HL-60 (cell line): ENCODE results near the gene GBGT1.

Experiments
- DNase-seq, 2 experiments: peaks; one replicate each; pipeline ENCODE4 v3.0.0-alpha.2; 2010 to 2020; ENCODE audit warnings: low read depth in 1 of 2, low spot score in 1 of 2
- H3K27ac ChIP-seq: fragments of 250-450 bp; sonication (Bioruptor Pico); replicated peaks from 2 replicates; pipeline ENCODE4 v1.5.1; 2020; ENCODE audit warnings: mild to moderate bottlenecking, moderate library complexity
- H3K27me3 ChIP-seq: fragments of 250-450 bp; sonication (Bioruptor Pico); 2 replicates; pipeline ENCODE4 v1.5.1; 2021; ENCODE audit warnings: mild to moderate bottlenecking, moderate library complexity; ENCODE audit not compliant: insufficient read depth, poor library complexity, severe bottlenecking
- H3K4me3 ChIP-seq: replicated peaks from 2 replicates; pipeline ENCODE4 v1.5.1; 2011; ENCODE audit warnings: mild to moderate bottlenecking, control low read depth, low read length; ENCODE audit not compliant: insufficient read depth
- GABPA ChIP-seq: IDR thresholded peaks from 2 replicates; pipeline ENCODE4 v1.6.1; 2012; ENCODE audit warnings: low read depth
- POLR2AphosphoS5 ChIP-seq: IDR thresholded peaks from 2 replicates; pipeline ENCODE4 v1.6.1; 2012; ENCODE audit warnings: low read depth
- SPI1 ChIP-seq: IDR thresholded peaks from 2 replicates; pipeline ENCODE4 v1.6.1; 2012; ENCODE audit warnings: low read depth, mild to moderate bottlenecking, borderline replicate concordance
- TF ChIP-seq, protein P1 (sequence below): IDR thresholded peaks from one replicate; pipeline ENCODE4 v1.5.1; 2011; ENCODE audit warnings: low read length, control low read depth, inconsistent platforms; ENCODE audit not compliant: insufficient read depth
- TF ChIP-seq, protein P2 (sequence below): IDR thresholded peaks from 2 replicates; pipeline ENCODE4 v1.6.1; 2012; ENCODE audit warnings: low read depth; ENCODE audit not compliant: insufficient replicate concordance

Gene GBGT1

DNA sequence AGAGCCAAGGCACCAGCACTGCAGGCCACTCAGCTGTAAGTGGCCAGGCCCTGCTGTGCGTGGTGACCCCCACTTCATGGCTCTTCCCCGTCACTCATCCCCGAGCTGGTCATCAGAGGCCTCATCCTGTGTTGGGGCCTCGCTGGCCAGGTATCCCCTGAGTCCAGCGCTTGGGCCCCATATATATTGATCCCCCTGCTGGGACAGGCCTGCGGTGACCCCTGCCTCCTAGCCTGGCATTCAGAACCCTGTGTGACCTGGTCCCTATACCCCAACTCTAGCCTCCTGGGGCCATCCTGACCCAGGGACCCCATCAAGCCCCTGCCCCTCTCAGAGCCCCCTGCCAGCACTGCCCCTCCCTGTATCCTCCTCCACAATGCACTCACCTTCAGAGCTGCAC is 12.7 kb downstream of the GBGT1 start:
- TF ChIP-seq, protein P1, sequence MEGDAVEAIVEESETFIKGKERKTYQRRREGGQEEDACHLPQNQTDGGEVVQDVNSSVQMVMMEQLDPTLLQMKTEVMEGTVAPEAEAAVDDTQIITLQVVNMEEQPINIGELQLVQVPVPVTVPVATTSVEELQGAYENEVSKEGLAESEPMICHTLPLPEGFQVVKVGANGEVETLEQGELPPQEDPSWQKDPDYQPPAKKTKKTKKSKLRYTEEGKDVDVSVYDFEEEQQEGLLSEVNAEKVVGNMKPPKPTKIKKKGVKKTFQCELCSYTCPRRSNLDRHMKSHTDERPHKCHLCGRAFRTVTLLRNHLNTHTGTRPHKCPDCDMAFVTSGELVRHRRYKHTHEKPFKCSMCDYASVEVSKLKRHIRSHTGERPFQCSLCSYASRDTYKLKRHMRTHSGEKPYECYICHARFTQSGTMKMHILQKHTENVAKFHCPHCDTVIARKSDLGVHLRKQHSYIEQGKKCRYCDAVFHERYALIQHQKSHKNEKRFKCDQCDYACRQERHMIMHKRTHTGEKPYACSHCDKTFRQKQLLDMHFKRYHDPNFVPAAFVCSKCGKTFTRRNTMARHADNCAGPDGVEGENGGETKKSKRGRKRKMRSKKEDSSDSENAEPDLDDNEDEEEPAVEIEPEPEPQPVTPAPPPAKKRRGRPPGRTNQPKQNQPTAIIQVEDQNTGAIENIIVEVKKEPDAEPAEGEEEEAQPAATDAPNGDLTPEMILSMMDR = no peak
- TF ChIP-seq GABPA = no peak
- TF ChIP-seq SPI1 = no peak
- TF ChIP-seq, protein P2, sequence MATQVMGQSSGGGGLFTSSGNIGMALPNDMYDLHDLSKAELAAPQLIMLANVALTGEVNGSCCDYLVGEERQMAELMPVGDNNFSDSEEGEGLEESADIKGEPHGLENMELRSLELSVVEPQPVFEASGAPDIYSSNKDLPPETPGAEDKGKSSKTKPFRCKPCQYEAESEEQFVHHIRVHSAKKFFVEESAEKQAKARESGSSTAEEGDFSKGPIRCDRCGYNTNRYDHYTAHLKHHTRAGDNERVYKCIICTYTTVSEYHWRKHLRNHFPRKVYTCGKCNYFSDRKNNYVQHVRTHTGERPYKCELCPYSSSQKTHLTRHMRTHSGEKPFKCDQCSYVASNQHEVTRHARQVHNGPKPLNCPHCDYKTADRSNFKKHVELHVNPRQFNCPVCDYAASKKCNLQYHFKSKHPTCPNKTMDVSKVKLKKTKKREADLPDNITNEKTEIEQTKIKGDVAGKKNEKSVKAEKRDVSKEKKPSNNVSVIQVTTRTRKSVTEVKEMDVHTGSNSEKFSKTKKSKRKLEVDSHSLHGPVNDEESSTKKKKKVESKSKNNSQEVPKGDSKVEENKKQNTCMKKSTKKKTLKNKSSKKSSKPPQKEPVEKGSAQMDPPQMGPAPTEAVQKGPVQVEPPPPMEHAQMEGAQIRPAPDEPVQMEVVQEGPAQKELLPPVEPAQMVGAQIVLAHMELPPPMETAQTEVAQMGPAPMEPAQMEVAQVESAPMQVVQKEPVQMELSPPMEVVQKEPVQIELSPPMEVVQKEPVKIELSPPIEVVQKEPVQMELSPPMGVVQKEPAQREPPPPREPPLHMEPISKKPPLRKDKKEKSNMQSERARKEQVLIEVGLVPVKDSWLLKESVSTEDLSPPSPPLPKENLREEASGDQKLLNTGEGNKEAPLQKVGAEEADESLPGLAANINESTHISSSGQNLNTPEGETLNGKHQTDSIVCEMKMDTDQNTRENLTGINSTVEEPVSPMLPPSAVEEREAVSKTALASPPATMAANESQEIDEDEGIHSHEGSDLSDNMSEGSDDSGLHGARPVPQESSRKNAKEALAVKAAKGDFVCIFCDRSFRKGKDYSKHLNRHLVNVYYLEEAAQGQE = no peak
- no peak for TF ChIP-seq POLR2AphosphoS5
- H3K27me3 ChIP-seq = no peaks in the 10 kb centered on the region
- DNase-seq = no peak
- no peak overlapping the region for H3K27ac ChIP-seq
- H3K4me3 ChIP-seq = no peak overlapping the region

DNA sequence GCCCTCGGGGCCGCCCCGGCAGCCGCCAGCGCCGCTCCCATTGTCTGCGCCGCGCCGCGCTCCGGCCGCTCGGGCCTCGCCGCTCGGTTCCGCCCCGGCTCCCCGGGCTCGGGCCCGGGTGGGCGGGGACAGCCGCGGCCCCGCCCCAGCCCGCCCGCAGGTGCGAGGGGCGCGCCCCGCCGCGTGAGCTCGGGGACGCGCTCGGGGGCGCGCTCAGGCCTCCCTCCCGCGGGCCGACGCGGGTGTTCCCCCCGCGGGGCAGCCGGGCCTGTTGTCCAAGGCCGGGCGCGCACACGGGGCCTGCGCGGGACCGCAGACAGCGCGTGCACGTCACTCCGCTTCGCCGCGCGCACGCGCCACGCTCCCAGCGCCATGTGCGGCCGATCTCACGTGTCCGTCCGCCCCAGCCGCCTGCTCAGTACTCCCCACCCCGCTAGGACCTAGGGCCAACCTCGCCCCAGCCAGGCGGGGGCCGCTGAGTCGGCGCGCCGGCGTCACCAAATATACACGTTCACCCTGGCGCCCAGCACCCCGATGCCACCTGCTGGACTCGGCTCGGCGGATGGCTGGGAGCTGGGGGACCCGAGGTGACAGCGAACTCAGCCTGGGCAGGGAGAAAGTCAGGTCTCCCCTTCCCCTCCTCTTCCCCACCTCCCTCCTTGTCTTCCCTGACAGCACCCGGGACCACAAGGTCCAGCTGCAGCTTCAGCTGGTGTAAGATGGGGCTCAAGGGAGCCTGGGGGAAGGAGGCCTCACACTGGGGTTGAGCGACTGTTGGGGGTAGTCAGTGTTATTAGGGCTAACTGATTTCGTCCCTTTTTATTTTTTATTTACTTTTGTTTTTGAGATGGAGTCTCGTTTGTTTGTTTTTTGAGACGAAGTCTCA is 14.3 kb downstream of the GBGT1 start:
- DNase-seq = peak; percentile 86 to 95
- H3K4me3 ChIP-seq = peak overlapping the region; percentile 95
- H3K27ac ChIP-seq = peak overlapping the region; percentile 68
- TF ChIP-seq POLR2AphosphoS5 (no peak; the same call in 1 of the 2 replicates), SPI1 (no peak)
- TF ChIP-seq, protein P2 = peak; percentile 54
- no peaks in the 10 kb centered on the region for H3K27me3 ChIP-seq

DNA sequence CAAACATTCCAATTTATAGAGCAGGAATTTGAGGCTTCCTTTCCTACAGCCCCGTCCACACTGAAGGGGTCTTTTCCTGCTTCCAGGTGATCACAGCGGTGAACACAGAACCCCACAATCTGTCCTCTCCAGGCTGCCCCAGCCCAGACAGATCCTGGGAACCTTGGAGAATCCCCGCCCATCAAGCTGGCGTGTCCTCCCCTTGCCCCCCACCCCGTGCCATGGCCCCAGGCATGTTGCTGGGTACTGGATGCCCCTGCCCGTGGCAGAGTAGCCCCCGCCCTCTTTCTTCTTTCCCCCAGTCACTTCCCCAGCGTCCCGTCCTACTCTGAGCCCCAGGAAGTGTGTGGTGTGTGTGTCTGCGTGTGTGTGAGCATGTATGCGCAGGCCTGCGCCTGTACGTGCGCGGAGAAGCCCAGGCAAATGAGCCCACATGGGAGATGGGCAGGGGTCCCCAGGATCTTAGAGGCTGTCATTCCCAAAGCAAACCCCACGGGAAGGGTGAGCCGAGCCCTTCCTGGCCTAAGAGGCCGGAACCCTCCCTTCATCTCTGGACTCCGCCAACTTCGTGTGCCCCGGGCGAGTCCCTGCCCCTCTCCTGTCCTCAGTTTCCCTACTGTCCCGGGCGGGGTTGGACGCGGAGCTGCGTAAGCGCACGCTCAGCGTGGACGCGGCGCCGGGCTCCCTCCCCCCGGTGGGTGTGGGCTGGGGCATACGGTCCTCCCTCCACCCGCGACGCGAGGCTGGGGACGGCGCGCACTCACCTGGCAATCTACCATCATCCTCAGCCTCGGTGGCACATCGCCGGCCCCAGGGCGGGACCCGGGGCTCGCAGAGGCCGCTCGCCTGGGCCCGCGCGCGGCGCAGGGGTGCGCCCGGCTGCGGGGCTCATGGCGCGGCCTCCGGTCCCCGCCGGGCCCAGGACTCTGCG is 15.2 kb downstream of the GBGT1 start:
- Histone ChIP-seq H3K4me3 (peak overlapping the region; percentile 95), H3K27ac (peak overlapping the region; percentile 78), H3K27me3 (no peaks in the 10 kb centered on the region)
- TF ChIP-seq POLR2AphosphoS5 (peak; percentile 69), SPI1 (peak; percentile 74; the same call in 1 of the 2 replicates), GABPA (no peak)
- TF ChIP-seq, protein P1 = no peak
- TF ChIP-seq, protein P2 = no peak
- DNase-seq = peak in 1 of 2 experiments; percentile 68
